DND-41 (cell line): ENCODE data around the gene ZNF684.
A peak's percentile ranks its signal among the peaks of the same experiment; 100 is the strongest.

Experiments used
- ATAC-seq: fragments of 200-7000 bp; cut with Tn5 transposase; 3 replicates; pipeline ENCODE4 v1.9.1; 2021; ENCODE audit warnings: low read depth; ENCODE audit not compliant: insufficient read depth
- DNase-seq: peaks from one replicate; pipeline ENCODE4 v3.0.0-alpha.2; 2020
- H2AFZ ChIP-seq: 2 replicates; pipeline ENCODE4 v1.6.0; 2012; ENCODE audit warnings: low read depth, low read length
- H3K27ac ChIP-seq: 2 replicates; pipeline ENCODE4 v1.5.1; 2012; ENCODE audit warnings: low read length, inconsistent platforms
- H3K27me3 ChIP-seq: fragments of 200-600 bp; sonication (generic); 2 replicates; pipeline ENCODE4 v1.6.0; 2012; ENCODE audit warnings: low read length, mild to moderate bottlenecking, inconsistent platforms; ENCODE audit not compliant: insufficient read depth, poor library complexity
- H3K36me3 ChIP-seq: 2 replicates; pipeline ENCODE4 v1.5.1; 2012; ENCODE audit warnings: low read length, inconsistent platforms; ENCODE audit not compliant: insufficient read depth
- H3K4me1 ChIP-seq: 2 replicates; pipeline ENCODE4 v1.5.1; 2012; ENCODE audit warnings: mild to moderate bottlenecking, low read length; ENCODE audit not compliant: insufficient read depth
- H3K4me2 ChIP-seq: 2 replicates; pipeline ENCODE4 v1.6.0; 2012; ENCODE audit warnings: mild to moderate bottlenecking, moderate library complexity, low read length, inconsistent platforms; ENCODE audit not compliant: insufficient read depth
- H3K4me3 ChIP-seq, 2 experiments: fragments of 200-600 bp in 1 of 2; shearing (Covaris generic) in 1 of 2; 2 replicates each; pipeline ENCODE4 v1.5.1; 2012 to 2016; ENCODE audit warnings: inconsistent platforms in 2 of 2, low read length in 2 of 2, mild to moderate bottlenecking in 2 of 2, low read depth in 1 of 2, moderate library complexity in 1 of 2
- H3K79me2 ChIP-seq: 2 replicates; pipeline ENCODE4 v1.6.0; 2012; ENCODE audit warnings: low read length, inconsistent platforms; ENCODE audit not compliant: insufficient read depth
- H3K9ac ChIP-seq: 2 replicates; pipeline ENCODE4 v1.6.0; 2012; ENCODE audit warnings: low read depth, mild to moderate bottlenecking, inconsistent platforms, low read length, moderate library complexity
- H3K9me3 ChIP-seq: 2 replicates; pipeline ENCODE4 v1.5.1; 2012; ENCODE audit warnings: low read length, moderate library complexity, mild to moderate bottlenecking, inconsistent platforms; ENCODE audit not compliant: insufficient read depth, severe bottlenecking
- H4K20me1 ChIP-seq: 2 replicates; pipeline ENCODE4 v1.6.0; 2012; ENCODE audit warnings: low read length; ENCODE audit not compliant: insufficient read depth
- EZH2 ChIP-seq: IDR thresholded peaks from 3 replicates; pipeline ENCODE4 v1.6.1; 2012; ENCODE audit warnings: borderline replicate concordance, low read depth, mild to moderate bottlenecking, moderate library complexity, low read length, inconsistent platforms; ENCODE audit not compliant: severe bottlenecking
- TF ChIP-seq, protein P1 (sequence below): IDR thresholded peaks from 2 replicates; pipeline ENCODE4 v1.5.1; 2012; ENCODE audit warnings: borderline replicate concordance, low read length, moderate library complexity, mild to moderate bottlenecking; ENCODE audit not compliant: poor library complexity, severe bottlenecking; ENCODE audit errors: extremely low read depth

Gene ZNF684

DNA sequence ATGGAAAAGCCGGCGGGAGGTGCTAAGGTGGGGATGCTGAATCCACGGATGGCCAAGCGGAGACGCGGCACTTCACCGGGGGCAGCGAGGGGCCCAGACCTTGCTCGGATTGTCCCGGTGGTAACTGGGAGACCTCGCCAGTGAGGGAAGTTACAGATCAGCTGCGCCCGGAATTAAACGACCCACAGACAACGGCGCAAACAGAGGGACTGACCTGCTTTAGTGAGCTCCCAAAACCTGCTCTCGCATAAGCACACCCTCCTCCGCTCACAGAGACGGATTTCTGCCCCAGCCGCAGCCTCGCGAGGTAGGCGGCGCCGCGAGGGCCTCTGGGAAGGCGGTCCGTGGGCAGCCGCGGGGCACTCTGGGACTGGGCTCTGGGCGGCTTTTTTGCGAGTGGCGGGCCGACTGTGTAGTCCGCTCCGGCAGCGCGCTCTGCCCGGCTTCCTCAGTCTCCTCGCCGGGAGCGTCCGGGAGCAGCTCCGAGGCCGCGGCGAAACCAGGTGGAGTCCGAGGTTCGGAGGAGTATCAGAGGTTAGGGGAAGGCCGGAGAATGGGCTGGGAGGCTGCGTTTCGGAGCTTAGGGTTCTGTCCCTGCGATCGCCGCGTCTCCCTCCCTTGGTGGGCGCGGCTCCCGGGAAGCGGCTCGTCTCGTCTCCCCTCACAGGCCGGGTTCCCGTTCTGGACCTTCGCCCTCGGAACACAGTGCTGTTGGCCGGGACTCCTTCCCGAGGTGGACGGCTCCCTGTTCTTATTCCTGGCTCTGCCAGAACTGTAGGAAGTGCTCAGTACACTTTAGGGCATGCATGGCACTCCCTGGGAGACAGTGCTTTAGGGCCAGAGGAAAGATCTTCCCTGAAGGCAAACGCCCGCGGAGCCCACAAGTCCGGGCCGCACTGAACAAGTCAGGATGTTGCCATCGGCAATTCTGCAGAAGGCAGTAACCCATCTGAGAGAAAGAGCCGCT, 22.8 kb upstream of the ZNF684 start, which contains the start of gene EXO5:
Gene EXO5, plus strand, starts transcription at position 393 of the 967 bp plus-strand sequence. CDS start 5,778 bp downstream, outside the sequence.
- Histone ChIP-seq H3K4me3 (peak within 1 kb of the TSS; percentile 69 to 84), H3K79me2 (peaks cover 42% of the 10 kb centered on the region), H3K27ac (peak within 1 kb of the TSS; percentile 70), H2AFZ (peak within 1 kb of the TSS; percentile 91), H3K9ac (peak within 1 kb of the TSS; percentile 83), H4K20me1 (no peaks in the 10 kb centered on the region), H3K4me1 (peaks cover 26% of the 10 kb centered on the region), H3K9me3 (peaks cover 28% of the 10 kb centered on the region), H3K36me3 (peaks cover 17% of the 10 kb centered on the region), H3K27me3 (no peaks in the 10 kb centered on the region), H3K4me2 (peak within 1 kb of the TSS; percentile 85)
- TF ChIP-seq, protein P1, sequence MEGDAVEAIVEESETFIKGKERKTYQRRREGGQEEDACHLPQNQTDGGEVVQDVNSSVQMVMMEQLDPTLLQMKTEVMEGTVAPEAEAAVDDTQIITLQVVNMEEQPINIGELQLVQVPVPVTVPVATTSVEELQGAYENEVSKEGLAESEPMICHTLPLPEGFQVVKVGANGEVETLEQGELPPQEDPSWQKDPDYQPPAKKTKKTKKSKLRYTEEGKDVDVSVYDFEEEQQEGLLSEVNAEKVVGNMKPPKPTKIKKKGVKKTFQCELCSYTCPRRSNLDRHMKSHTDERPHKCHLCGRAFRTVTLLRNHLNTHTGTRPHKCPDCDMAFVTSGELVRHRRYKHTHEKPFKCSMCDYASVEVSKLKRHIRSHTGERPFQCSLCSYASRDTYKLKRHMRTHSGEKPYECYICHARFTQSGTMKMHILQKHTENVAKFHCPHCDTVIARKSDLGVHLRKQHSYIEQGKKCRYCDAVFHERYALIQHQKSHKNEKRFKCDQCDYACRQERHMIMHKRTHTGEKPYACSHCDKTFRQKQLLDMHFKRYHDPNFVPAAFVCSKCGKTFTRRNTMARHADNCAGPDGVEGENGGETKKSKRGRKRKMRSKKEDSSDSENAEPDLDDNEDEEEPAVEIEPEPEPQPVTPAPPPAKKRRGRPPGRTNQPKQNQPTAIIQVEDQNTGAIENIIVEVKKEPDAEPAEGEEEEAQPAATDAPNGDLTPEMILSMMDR = no peak
- TF ChIP-seq EZH2 = no peak
- DNase-seq = peak; percentile 88
- peak; percentile 97 for ATAC-seq

DNA sequence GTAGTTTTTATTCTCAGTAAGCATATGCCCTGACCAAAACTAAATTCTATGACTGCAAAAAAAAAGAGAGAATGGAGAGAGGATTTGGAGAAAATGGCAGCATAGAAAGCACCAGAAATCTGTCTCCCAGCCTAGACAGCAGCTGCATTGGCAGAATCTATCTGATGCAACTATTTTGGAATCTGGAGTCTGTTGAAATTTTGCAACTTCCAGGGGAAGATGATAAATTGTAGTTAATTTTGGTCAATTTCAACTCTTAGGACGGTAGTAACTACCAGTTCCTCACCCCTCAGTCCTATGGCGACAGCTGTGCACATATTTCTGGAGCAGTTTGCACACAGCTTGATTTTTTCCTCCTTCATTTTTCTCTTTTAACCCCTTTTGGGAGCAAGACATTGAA, 11.9 kb upstream of the ZNF684 start:
- Histone ChIP-seq H3K9ac (no peak overlapping the region), H4K20me1 (no peaks in the 10 kb centered on the region), H3K4me1 (no peaks in the 10 kb centered on the region), H3K36me3 (peaks cover 20% of the 10 kb centered on the region), H2AFZ (no peak overlapping the region), H3K4me3 (no peak overlapping the region), H3K79me2 (no peaks in the 10 kb centered on the region; the same call in 1 of the 2 replicates), H3K4me2 (no peak overlapping the region), H3K9me3 (peaks cover 25% of the 10 kb centered on the region), H3K27ac (no peak overlapping the region), H3K27me3 (no peaks in the 10 kb centered on the region)
- DNase-seq (no peak), ATAC-seq (no peak)
- no peak for TF ChIP-seq EZH2
- TF ChIP-seq, protein P1 = no peak

DNA sequence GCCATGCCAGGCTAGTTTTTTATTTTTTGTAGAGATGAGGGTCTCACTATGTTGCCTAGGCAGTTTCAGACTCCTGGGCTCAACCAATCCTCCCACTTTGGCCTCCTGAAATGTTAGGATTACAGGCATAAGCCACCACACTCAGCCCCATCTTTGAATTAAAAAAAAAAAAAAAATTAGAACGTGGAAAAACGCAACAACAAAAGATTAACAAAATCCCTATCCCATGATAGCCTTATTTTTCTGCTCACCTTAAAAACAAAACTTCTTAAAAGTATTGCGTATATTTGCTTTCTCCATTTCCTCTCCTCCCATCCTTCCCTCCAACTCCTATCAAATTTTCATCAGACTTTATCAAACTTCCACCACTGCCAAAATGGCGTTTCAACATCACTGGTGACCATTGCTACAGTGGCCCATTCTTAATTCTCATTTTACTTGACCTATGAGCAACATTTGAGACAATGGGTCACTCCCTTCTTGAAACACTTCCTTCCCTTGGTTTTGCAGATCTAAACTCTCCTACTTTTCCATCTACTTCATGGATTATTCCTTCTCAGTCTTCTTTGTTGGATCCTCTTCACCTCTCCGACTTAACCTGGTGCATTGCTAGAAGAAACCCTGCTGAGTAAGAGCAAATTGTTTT, 579 bp upstream of the ZNF684 start:
- H3K4me3 ChIP-seq = peak overlapping the region; percentile 79 to 90
- TF ChIP-seq, protein P1 = no peak
- no peak for TF ChIP-seq EZH2
- ATAC-seq = no peak
- peaks cover 12% of the 10 kb centered on the region for H3K79me2 ChIP-seq
- DNase-seq = no peak
- H3K27me3 ChIP-seq = no peaks in the 10 kb centered on the region
- H3K4me1 ChIP-seq = peaks cover 26% of the 10 kb centered on the region
- H3K4me2 ChIP-seq = peak overlapping the region; percentile 79
- H3K36me3 ChIP-seq = peaks cover 10% of the 10 kb centered on the region; the same call in 1 of the 2 replicates
- H4K20me1 ChIP-seq = no peaks in the 10 kb centered on the region
- no peaks in the 10 kb centered on the region for H3K9me3 ChIP-seq
- peak overlapping the region; percentile 77 for H3K9ac ChIP-seq
- peak overlapping the region; percentile 87 for H2AFZ ChIP-seq
- H3K27ac ChIP-seq = peak overlapping the region; percentile 82
